ENCODE results near the gene KLHL5.
"Not testable (repeated sequence)": the region's sequence is repeated elsewhere in the genome, so short reads cannot be mapped to it uniquely, and the experiment has no call there.

KLHL5 gene

GRCh38 chr4:39103291-39103690 lies 41.3 kb downstream of the KLHL5 start:
- DNase-seq (ENCODE audit: low read depth): no peak

- no peak for DNase-seq (ENCODE audit: low read depth)
Observed at GRCh38 chr4:39104255-39104654, 42.2 kb downstream of the KLHL5 start.

- no peak for DNase-seq (ENCODE audit: low read depth)
Observed at GRCh38 chr4:39106011-39106410, 44.0 kb downstream of the KLHL5 start.

- no peak for DNase-seq (ENCODE audit: low read depth)
Observed at GRCh38 chr4:39114436-39114835, 52.4 kb downstream of the KLHL5 start.

GRCh38 chr4:39118034-39118658 lies 56.1 kb downstream of the KLHL5 start:
- DNase-seq (ENCODE audit: low read depth): peak; percentile 16

- DNase-seq (ENCODE audit: low read depth): no peak
Observed at GRCh38 chr4:39120418-39120817, 58.4 kb downstream of the KLHL5 start.

- no peak for DNase-seq (ENCODE audit: low read depth)
Observed at GRCh38 chr4:39124885-39125599, 63.0 kb downstream of the KLHL5 start.

- DNase-seq (ENCODE audit: low read depth): no peak
Observed at GRCh38 chr4:39125600-39125985, 63.6 kb downstream of the KLHL5 start.

- no peak for DNase-seq (ENCODE audit: low read depth)
Observed at GRCh38 chr4:39126256-39127095, 64.4 kb downstream of the KLHL5 start.

GRCh38 chr4:39133623-39134022 lies 71.6 kb downstream of the KLHL5 start:
- no peak for DNase-seq (ENCODE audit: low read depth)

- no peak for DNase-seq (ENCODE audit: low read depth)
Observed at GRCh38 chr4:39134683-39135306, 72.8 kb downstream of the KLHL5 start.

- not testable (repeated sequence) for DNase-seq (ENCODE audit: low read depth)
Observed at GRCh38 chr4:39138227-39138626, 76.2 kb downstream of the KLHL5 start.

GRCh38 chr4:39146211-39146610 lies 84.2 kb downstream of the KLHL5 start:
- no peak for DNase-seq (ENCODE audit: low read depth)

GRCh38 chr4:39154009-39154408 lies 92.0 kb downstream of the KLHL5 start:
- no peak for DNase-seq (ENCODE audit: low read depth)

GRCh38 chr4:39157520-39157919 lies 95.5 kb downstream of the KLHL5 start:
- no peak for DNase-seq (ENCODE audit: low read depth)

GRCh38 chr4:39166177-39166576 lies 104.1 kb downstream of the KLHL5 start:
- no peak for DNase-seq (ENCODE audit: low read depth)

- no peak for DNase-seq (ENCODE audit: low read depth)
Observed at GRCh38 chr4:39166669-39167068, 104.6 kb downstream of the KLHL5 start.

- DNase-seq (ENCODE audit: low read depth): no peak
Observed at GRCh38 chr4:39169426-39169825, 107.4 kb downstream of the KLHL5 start.

GRCh38 chr4:39170301-39170700 lies 108.3 kb downstream of the KLHL5 start:
- no peak for DNase-seq (ENCODE audit: low read depth)

Data from stimulated activated CD4-positive, alpha-beta T cell treated with anti-CD3 and anti-CD28 coated beads, Interleukin-2, amount 100 ng/mL, for 4 hours (primary cell).